ENCODE results near the gene CFAP52.

DNA sequence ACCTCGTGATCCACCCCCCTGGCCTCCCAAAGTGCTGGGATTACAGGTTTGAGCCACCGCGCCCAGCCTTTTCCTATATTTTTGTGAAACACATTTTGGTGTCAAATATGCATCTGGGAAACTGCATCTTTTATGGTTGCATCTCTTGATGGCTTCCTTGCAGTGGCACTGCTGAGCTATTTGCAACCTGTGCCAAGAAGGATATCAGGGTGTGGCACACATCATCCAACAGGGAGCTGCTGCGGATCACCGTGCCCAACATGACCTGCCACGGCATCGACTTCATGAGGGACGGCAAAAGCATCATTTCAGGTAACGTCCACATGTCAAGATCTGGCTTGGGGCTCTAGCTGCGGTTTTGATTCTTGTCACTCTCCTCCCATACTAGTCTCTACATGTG, 52.1 kb downstream of the CFAP52 start:
- TF ChIP-seq, protein P1, sequence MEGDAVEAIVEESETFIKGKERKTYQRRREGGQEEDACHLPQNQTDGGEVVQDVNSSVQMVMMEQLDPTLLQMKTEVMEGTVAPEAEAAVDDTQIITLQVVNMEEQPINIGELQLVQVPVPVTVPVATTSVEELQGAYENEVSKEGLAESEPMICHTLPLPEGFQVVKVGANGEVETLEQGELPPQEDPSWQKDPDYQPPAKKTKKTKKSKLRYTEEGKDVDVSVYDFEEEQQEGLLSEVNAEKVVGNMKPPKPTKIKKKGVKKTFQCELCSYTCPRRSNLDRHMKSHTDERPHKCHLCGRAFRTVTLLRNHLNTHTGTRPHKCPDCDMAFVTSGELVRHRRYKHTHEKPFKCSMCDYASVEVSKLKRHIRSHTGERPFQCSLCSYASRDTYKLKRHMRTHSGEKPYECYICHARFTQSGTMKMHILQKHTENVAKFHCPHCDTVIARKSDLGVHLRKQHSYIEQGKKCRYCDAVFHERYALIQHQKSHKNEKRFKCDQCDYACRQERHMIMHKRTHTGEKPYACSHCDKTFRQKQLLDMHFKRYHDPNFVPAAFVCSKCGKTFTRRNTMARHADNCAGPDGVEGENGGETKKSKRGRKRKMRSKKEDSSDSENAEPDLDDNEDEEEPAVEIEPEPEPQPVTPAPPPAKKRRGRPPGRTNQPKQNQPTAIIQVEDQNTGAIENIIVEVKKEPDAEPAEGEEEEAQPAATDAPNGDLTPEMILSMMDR (IDR thresholded peaks at IDR 0.05): no peak
- no peak for TF ChIP-seq EP300 (IDR thresholded peaks at IDR 0.05)
- no peak for TF ChIP-seq POLR2AphosphoS5 (IDR thresholded peaks at IDR 0.05)

All from sigmoid colon (tissue), 4 donors.